ENCODE results near the gene THOP1.
A peak's percentile ranks its signal among the peaks of the same experiment; 100 is the strongest.

THOP1 gene

GRCh38 chr19:2785244-2785997, at the start of gene THOP1:
TSS of gene THOP1 (plus strand) at chr19:2785503. CDS start at chr19:2785663, 160 bp downstream.
- DNase-seq (ENCODE audit: low read depth) = peak; percentile 95
- peak within 1 kb of the TSS; percentile 68 for H3K4me3 ChIP-seq (ENCODE audit: low read length)
- no peak for TF ChIP-seq CTCF (conservative IDR thresholded peaks at IDR 0.05; ENCODE audit: low read depth, low read length)

- DNase-seq (ENCODE audit: low read depth) = no peak
- no peak for TF ChIP-seq CTCF (conservative IDR thresholded peaks at IDR 0.05; ENCODE audit: low read depth, low read length)
- no peak overlapping the region for H3K4me3 ChIP-seq (ENCODE audit: low read length)
Observed at GRCh38 chr19:2736550-2737190, 48.6 kb upstream of the THOP1 start.

GRCh38 chr19:2739602-2740313, 45.5 kb upstream of the THOP1 start, which contains the start of gene SLC39A3:
TSS of gene SLC39A3 (minus strand) at chr19:2740017. CDS start at chr19:2737257, 2,760 bp downstream.
- peak; percentile 19 for TF ChIP-seq CTCF (conservative IDR thresholded peaks at IDR 0.05; ENCODE audit: low read depth, low read length)
- DNase-seq (ENCODE audit: low read depth) = peak; percentile 94
- peak within 1 kb of the TSS; percentile 88 for H3K4me3 ChIP-seq (ENCODE audit: low read length)

GRCh38 chr19:2740314-2740656, 45.0 kb upstream of the THOP1 start:
- DNase-seq (ENCODE audit: low read depth) = no peak
- no peak overlapping the region for H3K4me3 ChIP-seq (ENCODE audit: low read length)
- TF ChIP-seq CTCF (conservative IDR thresholded peaks at IDR 0.05; ENCODE audit: low read depth, low read length) = no peak

- no peak for DNase-seq (ENCODE audit: low read depth)
- TF ChIP-seq CTCF (conservative IDR thresholded peaks at IDR 0.05; ENCODE audit: low read depth, low read length) = no peak
- H3K4me3 ChIP-seq (ENCODE audit: low read length) = no peak overlapping the region
Observed at GRCh38 chr19:2743099-2743498, 42.2 kb upstream of the THOP1 start.

GRCh38 chr19:2744113-2744512, 41.2 kb upstream of the THOP1 start:
- no peak overlapping the region for H3K4me3 ChIP-seq (ENCODE audit: low read length)
- TF ChIP-seq CTCF (conservative IDR thresholded peaks at IDR 0.05; ENCODE audit: low read depth, low read length) = no peak

More at GRCh38 chr19:2744113-2744512, 41.2 kb upstream of the THOP1 start:
- DNase-seq (ENCODE audit: low read depth) = no peak
